ENCODE results near the gene KCND1. TPM values are rescaled to one million over a fixed set of nuclear protein-coding genes. Genes with fewer than 3 reads are reported as not detected.

KCND1 gene
- total RNA-seq, 4 donors from 2014 or later: 0.78 to 2.7 (median 1.7) TPM

- H3K27me3 ChIP-seq: no peaks in the 10 kb centered on the region
- peaks cover 0 to 59% of the 10 kb centered on the region in 2 donors for H3K36me3 ChIP-seq
- H3K4me3 ChIP-seq: no peak overlapping the region
- TF ChIP-seq POLR2AphosphoS5 (IDR thresholded peaks at IDR 0.05) (no peak), EP300 (IDR thresholded peaks at IDR 0.05) (no peak), POLR2A (IDR thresholded peaks at IDR 0.05) (no peak)
- TF ChIP-seq, protein P1, sequence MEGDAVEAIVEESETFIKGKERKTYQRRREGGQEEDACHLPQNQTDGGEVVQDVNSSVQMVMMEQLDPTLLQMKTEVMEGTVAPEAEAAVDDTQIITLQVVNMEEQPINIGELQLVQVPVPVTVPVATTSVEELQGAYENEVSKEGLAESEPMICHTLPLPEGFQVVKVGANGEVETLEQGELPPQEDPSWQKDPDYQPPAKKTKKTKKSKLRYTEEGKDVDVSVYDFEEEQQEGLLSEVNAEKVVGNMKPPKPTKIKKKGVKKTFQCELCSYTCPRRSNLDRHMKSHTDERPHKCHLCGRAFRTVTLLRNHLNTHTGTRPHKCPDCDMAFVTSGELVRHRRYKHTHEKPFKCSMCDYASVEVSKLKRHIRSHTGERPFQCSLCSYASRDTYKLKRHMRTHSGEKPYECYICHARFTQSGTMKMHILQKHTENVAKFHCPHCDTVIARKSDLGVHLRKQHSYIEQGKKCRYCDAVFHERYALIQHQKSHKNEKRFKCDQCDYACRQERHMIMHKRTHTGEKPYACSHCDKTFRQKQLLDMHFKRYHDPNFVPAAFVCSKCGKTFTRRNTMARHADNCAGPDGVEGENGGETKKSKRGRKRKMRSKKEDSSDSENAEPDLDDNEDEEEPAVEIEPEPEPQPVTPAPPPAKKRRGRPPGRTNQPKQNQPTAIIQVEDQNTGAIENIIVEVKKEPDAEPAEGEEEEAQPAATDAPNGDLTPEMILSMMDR (IDR thresholded peaks at IDR 0.05): no peak
- WGBS, 2 donors (ENCODE audit: low coverage in 1 of 2): no CpG with 5 or more reads among the region's 13 CpGs
- no peaks in the 10 kb centered on the region for H3K9me3 ChIP-seq
- H3K4me1 ChIP-seq: peaks cover 0 to 11% (median 0%) of the 10 kb centered on the region in 3 donors
- ATAC-seq: no peak
- no peak overlapping the region for H3K27ac ChIP-seq
Observed at GRCh38 chrX:48923771-48924170, 47.9 kb downstream of the KCND1 start.

DNA sequence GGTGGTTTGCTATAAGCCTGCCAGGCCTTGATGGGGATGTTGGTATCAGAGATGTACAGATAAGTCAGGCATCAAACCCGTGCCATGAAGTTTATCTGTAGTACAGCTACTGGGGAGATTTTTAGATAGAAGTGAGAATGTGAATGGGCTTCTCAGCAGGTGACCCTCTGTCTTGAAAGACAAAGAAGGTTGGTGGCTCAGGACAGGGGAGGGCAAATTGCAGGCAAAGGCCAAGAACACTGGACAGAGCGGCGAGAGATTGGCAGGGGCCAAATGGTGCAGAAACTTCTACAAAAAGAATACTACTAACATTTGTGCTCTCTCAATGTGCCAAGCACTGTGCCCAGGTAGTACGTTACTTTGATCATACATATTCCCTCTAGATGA lies 50.9 kb downstream of the KCND1 start:
- Histone ChIP-seq H3K27ac (no peak overlapping the region), H3K27me3 (no peaks in the 10 kb centered on the region), H3K9me3 (no peaks in the 10 kb centered on the region), H3K4me1 (peaks cover 0 to 30% (median 7%) of the 10 kb centered on the region in 3 donors), H3K4me3 (no peak overlapping the region), H3K36me3 (peaks cover 0 to 36% of the 10 kb centered on the region in 2 donors)
- no peak for TF ChIP-seq POLR2AphosphoS5 (IDR thresholded peaks at IDR 0.05)
- TF ChIP-seq EP300 (IDR thresholded peaks at IDR 0.05): no peak
- no peak for TF ChIP-seq POLR2A (IDR thresholded peaks at IDR 0.05)
- TF ChIP-seq, protein P1 (IDR thresholded peaks at IDR 0.05): no peak
- no peak for ATAC-seq
- WGBS, 2 donors (ENCODE audit: low coverage in 1 of 2): 83 to 94% methylated on average over 1 to 4 of the region's 4 CpGs

- H3K9me3 ChIP-seq: no peaks in the 10 kb centered on the region
- ATAC-seq: no peak
- H3K4me1 ChIP-seq: peaks cover 0 to 30% (median 7%) of the 10 kb centered on the region in 3 donors
- H3K27ac ChIP-seq: peak overlapping the region in 3 of 4 donors; percentile 83 to 88 (median 88)
- H3K27me3 ChIP-seq: no peaks in the 10 kb centered on the region
- peaks cover 0 to 31% of the 10 kb centered on the region in 2 donors for H3K36me3 ChIP-seq
- 18 to 70% methylated on average over 4 to 6 of the region's 8 CpGs for WGBS, 2 donors (ENCODE audit: low coverage in 1 of 2)
- no peak overlapping the region for H3K4me3 ChIP-seq
- TF ChIP-seq, protein P1 (IDR thresholded peaks at IDR 0.05): no peak
- TF ChIP-seq POLR2AphosphoS5 (IDR thresholded peaks at IDR 0.05) (no peak), EP300 (IDR thresholded peaks at IDR 0.05) (no peak), POLR2A (IDR thresholded peaks at IDR 0.05) (no peak)
Observed at GRCh38 chrX:48919947-48920717, 51.5 kb downstream of the KCND1 start.

- peak; percentile 20 for ATAC-seq
Observed at GRCh38 chrX:48919360-48919841, 52.2 kb downstream of the KCND1 start.

More at GRCh38 chrX:48919360-48919841, 52.2 kb downstream of the KCND1 start:
- peak overlapping the region; percentile 57 to 88 (median 86) for H3K27ac ChIP-seq
- peaks cover 0 to 30% (median 7%) of the 10 kb centered on the region in 3 donors for H3K4me1 ChIP-seq
- H3K9me3 ChIP-seq: no peaks in the 10 kb centered on the region
- 37% methylated on average over 10 of the region's 15 CpGs; no CpG with 5 or more reads in 1 of the 2 donors for WGBS, 2 donors (ENCODE audit: low coverage in 1 of 2)
- peaks cover 0 to 33% of the 10 kb centered on the region in 2 donors for H3K36me3 ChIP-seq
- H3K4me3 ChIP-seq: peak overlapping the region; percentile 64
- H3K27me3 ChIP-seq: no peaks in the 10 kb centered on the region
- TF ChIP-seq POLR2A (IDR thresholded peaks at IDR 0.05) (no peak), POLR2AphosphoS5 (IDR thresholded peaks at IDR 0.05) (no peak), EP300 (IDR thresholded peaks at IDR 0.05) (no peak)
- TF ChIP-seq, protein P1 (IDR thresholded peaks at IDR 0.05): no peak

All from gastroesophageal sphincter (tissue), 4 donors.